Adipose tissue (tissue), 3 donors: ENCODE data around the gene HSD17B14. TPM values are rescaled to one million over a fixed set of nuclear protein-coding genes. Genes with fewer than 3 reads are reported as not detected.
"Not testable (repeated sequence)": the region's sequence is repeated elsewhere in the genome, so short reads cannot be mapped to it uniquely, and the experiment has no call there.

ENCODE experiments used
- H3K27ac ChIP-seq: one replicate; pipeline ENCODE4 v1.5.1; 2013; ENCODE audit warnings: low read depth, low read length
- WGBS, 3 donors: extraction: QIAGEN DNeasy Blood & Tissue Kit; methylation state at CpG; one replicate each; pipeline ENCODE4 v1.1.7; 2013; 5-methylcytosine and 5-hydroxymethylcytosine counted together
- polyA plus RNA-seq, 3 donors: library from polyadenylated mRNA; stranded (reverse); fragments of 200-250 nt; gene quantifications; one replicate each; pipeline ENCODE4 v1.2.3, GENCODE V29; 2013
- donor health status: healthy with polysubstance abuse.
- donor health status: Bipolar disorder and iron deficiency.
- donor health status: healthy.

Gene HSD17B14
- polyA plus RNA-seq, 3 donors, result 1.9 to 10.7 (median 4.6) TPM

DNA sequence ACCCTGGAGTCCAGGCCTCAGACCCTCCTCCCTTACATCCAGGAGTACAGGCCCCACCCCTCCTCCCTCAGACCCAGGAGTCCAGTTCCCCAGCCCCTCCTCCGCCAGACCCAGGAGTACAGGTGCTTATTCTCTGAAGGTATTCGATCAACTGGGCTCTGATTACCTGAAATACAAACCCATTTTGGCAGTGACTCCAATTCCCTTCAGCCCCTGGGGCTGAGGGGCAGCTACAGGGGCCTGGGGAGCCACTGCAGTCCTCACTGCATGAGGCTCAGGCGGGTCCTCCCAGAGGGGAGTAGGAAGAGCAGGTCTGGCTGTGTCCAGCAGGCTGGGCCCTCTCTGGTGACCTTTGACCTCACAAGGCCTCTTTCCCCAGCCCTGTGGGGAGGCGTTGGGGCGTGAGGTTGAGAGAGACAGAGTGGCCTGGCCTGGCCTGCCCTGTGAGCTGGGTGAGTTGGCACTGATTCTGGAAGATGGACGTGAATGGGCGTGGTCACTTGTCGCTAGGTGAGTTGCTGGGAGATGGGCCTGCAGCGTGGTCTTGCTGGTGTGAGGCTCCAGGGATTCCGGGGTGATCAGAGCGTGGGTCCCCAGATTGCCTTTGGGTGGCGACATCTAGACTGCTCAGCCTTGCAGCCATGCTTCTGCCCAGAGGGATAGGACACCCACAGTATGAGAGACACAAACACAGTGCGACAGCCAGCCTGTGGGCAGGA lies 28.5 kb downstream of the HSD17B14 start:
- WGBS, 3 donors, result 56 to 90% (median 79%) methylated on average over 13 of the region's 13 CpGs
- no peak overlapping the region for H3K27ac ChIP-seq

DNA sequence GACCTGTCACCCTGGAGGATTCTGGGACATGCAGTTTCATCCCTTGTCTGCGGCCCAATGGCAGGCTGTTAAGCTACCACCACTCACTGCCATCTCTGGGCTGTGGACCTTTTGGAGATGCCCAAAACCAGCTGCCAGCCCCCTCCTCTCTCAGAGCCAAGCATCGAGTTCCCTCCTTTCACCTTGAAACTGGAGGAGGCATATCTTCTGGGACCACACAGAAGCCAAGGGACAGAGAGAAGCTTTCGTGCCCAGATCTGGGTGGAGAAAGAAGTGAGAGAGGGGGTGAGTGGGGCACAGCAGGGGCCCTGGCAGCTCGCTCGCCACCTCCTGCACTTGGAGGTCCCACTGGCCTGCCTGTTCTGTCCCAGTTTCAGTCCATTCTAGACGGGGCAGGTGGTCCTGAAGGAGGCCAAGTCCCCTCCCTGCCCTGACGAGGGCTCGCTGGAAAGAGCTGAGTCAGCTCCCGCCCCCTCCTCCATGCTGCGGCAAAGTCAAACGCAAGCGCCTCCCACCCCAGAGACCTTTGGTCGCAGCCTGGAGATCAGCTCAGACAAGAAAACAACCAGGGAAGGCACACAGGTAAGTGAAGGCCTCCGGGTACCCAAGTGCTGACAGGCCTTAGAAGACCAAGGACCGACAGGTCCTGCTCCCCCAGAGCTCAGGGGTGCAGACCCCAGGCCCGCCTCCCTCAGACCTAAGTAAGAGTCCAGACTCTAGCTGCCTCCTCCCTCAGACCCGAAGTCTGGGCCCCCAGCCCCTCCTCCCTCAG lies 29.3 kb downstream of the HSD17B14 start:
- 47 to 84% (median 75%) methylated on average over 17 of the region's 17 CpGs for WGBS, 3 donors
- no peak overlapping the region for H3K27ac ChIP-seq

DNA sequence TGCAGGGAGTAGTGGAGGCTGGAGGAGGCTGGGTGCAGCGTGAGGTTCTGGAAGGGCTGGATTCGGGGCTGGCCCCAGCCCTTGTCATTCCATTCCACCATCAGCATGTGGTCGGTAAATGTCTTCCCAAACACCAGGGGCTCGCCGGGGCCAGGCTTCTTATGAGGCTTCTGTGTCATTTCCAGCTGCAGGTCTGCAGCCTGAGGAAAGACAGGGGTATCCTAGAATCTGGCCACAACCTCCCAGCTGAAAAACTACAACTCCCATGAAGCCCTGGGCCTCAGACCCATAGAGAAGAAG lies 29.8 kb downstream of the HSD17B14 start:
- H3K27ac ChIP-seq, result no peak overlapping the region
- 66 to 88% (median 85%) methylated on average over 5 of the region's 5 CpGs for WGBS, 3 donors

GRCh38 chr19:48805452-48805851 lies 30.8 kb downstream of the HSD17B14 start:
- 78 to 89% (median 87%) methylated on average over 8 to 15 of the region's 15 CpGs for WGBS, 3 donors
- H3K27ac ChIP-seq, result no peak overlapping the region

DNA sequence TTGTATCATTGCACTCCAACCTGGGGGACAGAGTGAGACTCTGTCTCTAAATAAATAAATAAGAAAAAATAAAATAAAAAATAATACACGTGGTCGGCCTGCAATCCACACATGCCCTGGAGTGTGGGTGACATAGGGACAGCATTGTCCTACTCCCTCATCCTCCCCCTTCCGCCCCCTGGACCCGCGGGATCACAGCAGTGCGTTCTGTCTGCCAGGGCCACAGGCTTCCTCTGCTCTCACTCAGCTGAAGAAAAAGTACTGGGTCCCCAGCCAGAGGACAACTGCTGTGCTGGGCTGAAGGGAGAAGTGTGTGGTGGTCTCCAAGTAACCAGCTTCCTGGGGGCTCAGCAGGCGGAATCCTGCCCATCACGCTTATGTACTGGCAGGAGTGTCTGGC lies 31.8 kb downstream of the HSD17B14 start:
- 66 to 90% (median 81%) methylated on average over 8 of the region's 8 CpGs for WGBS, 3 donors
- H3K27ac ChIP-seq, result no peak overlapping the region

- WGBS, 3 donors, result 91 to 96% (median 95%) methylated on average over 2 of the region's 2 CpGs
Measured at GRCh38 chr19:48802623-48803022, 33.7 kb downstream of the HSD17B14 start.

GRCh38 chr19:48799358-48800300 lies 36.7 kb downstream of the HSD17B14 start:
- H3K27ac ChIP-seq, result no peak overlapping the region
- WGBS, 3 donors, result 91 to 93% (median 93%) methylated on average over 39 to 44 of the region's 44 CpGs

More at GRCh38 chr19:48802623-48803022, 33.7 kb downstream of the HSD17B14 start:
- H3K27ac ChIP-seq, result no peak overlapping the region

DNA sequence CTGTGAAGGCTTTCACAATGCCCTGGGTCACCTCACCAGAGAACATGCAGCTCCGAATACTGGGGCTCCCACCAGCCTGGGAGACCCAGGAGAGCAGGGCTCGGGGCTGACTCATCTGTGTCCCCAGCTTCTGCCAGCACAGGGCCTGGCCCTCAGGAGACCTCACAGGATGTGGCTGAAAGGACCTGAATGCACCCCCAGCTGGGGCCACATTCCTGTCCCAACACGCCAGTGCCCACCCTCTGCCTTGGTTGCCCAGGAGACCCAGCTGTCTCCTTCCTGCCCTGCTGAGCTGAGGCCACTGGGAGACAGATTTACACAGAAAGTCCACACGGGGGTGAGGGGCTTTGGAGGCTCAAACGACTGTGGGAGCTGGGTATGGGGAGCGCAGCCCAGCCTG lies 37.4 kb downstream of the HSD17B14 start:
- H3K27ac ChIP-seq, result no peak overlapping the region
- whole genome bisulfite sequencing, 3 donors, result 62 to 67% (median 66%) methylated on average over 6 of the region's 6 CpGs

- H3K27ac ChIP-seq, result no peak overlapping the region
- WGBS, 3 donors, result 89 to 95% (median 90%) methylated on average over 7 of the region's 7 CpGs
Measured at GRCh38 chr19:48797103-48797502, 39.2 kb downstream of the HSD17B14 start.

DNA sequence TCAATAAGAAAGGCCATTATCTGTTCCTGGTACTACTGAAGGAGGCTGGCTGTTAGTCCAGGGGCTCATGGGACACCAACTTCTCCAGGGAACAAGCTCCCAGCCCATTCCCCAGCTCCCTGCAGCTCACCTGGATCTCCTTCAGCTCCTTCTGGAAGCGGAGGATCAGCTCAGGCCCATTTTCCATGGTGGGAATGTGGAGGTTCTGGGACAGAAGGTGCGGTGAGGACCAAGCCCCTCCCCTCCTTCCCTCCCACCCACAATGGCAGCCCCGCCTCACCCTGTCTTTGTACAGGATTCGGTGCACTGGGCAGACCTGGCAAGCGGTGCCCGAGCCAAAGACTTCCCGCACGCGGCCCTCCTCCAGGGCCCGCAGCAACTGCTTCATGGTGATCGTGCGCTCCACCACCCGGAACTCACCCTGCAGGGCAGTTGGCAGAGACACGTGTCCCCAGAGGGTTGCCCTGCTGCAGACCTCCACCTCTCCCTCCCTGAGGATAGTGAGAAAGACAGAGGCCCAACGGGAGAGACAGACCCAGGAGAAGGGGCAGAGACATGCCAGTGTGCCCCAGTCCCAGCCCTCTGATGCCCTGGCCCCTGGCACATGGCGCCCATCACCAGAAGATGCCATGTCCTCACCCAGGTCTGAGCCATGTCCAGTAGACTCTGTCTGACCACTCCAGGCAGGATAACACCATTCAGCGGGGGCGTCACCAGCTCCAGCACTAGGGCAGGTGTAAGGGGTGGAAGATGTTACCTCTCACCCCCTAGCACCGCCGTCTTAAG lies 39.8 kb downstream of the HSD17B14 start:
- 79 to 89% (median 89%) methylated on average over 18 to 20 of the region's 20 CpGs for WGBS, 3 donors

DNA sequence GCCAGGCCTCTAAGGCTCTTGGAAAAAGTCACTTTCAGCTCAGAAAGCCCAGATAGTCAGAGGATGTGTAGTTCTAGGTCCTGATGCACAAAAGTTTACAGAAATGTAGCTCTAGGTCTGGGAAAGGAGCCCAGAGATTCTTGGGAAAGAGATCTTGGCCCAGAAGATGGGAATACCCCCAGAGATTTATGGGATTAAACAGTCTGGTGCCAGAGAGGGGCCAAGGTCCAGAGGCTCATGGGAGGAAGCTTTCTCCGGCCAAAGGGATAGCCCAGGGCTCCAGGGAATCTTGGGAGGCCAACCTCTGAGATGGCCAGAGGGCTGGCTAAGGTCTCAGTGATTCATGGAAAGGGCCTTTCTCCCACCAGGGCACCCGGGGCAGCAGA lies 40.6 kb downstream of the HSD17B14 start:
- WGBS, 3 donors, result 46 to 54% (median 46%) methylated on average over 2 of the region's 2 CpGs
- H3K27ac ChIP-seq, result no peak overlapping the region

More for the DNA sequence above, 39.8 kb downstream of the HSD17B14 start:
- no peak overlapping the region for H3K27ac ChIP-seq

DNA sequence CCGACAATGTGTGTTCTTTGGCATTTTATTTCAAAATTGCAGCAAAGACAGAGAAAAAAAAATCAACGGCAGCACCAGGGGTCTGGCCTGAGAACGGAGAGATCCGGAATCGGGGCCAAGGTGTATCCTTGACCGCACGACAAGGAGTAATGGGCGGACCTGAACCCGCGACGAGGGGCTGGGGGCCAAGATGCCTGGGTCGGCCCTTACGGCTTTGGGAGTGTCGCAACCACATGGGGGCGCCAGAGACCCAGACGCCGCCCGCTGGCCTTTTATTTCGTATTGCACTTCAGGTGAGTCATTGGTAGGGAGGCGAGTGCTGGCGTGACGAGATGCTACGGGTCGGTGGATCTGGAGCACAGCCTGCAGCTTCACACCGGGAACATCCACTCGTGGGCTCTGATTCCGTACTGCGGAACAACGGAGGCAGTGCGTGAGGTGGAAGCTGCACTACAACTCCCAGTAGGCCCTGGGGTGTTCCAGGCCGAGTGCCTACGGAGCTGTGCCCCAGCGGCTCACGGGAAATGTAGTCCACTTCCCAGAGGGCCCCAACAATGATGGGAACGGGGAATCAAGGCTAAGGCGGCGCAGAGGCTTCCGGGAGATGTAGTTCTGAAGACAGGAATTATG lies 41.1 kb downstream of the HSD17B14 start:
- H3K27ac ChIP-seq, result no peak overlapping the region
- WGBS, 3 donors, result 1 to 3% (median 2%) methylated on average over 38 of the region's 38 CpGs

GRCh38 chr19:48794291-48794690 lies 42.0 kb downstream of the HSD17B14 start:
- no peak overlapping the region for H3K27ac ChIP-seq
- WGBS, 3 donors, result 78 to 84% (median 81%) methylated on average over 6 of the region's 6 CpGs

- H3K27ac ChIP-seq, result no peak overlapping the region
- WGBS, 3 donors, result 69 to 77% (median 69%) methylated on average over 8 of the region's 8 CpGs
Measured at GRCh38 chr19:48793271-48793670, 43.0 kb downstream of the HSD17B14 start.

- WGBS, 3 donors, result 83 to 87% (median 86%) methylated on average over 9 of the region's 9 CpGs
- not testable (repeated sequence) for H3K27ac ChIP-seq
Measured at GRCh38 chr19:48787331-48787730, 49.0 kb downstream of the HSD17B14 start.

DNA sequence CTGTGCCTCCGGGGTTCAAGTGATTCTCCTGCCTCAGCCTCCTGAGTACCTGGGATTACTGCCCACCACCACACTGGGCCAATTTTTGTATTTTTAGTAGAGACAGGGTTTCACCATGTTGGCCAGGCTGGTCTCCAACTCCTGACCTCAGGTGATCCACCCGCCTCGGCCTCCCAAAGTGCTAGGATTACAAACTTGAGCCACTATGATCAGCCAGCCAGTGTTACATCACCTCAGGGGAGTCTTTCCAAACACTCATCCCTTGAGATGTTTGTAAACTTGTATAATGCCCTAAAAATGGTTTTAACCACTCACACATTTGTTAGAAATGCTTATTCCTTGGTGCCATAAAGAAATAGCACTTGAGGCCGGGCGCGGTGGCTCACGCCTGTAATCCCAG lies 49.9 kb downstream of the HSD17B14 start:
- WGBS, 3 donors, result 86 to 94% (median 88%) methylated on average over 7 of the region's 7 CpGs
- H3K27ac ChIP-seq, result not testable (repeated sequence)

GRCh38 chr19:48784527-48784926 lies 51.8 kb downstream of the HSD17B14 start:
- H3K27ac ChIP-seq, result no peak overlapping the region
- 31 to 68% (median 67%) methylated on average over 5 of the region's 5 CpGs for WGBS, 3 donors
